Lung (tissue), 12 donors: ENCODE measurements around the gene PHRF1. TPM values are rescaled to one million over a fixed set of nuclear protein-coding genes. Genes with fewer than 3 reads are reported as not detected.

Experiments used
- ATAC-seq: fragments of 200-7000 bp; cut with Tn5 transposase; one replicate; pipeline ENCODE4 v1.9.1; 2020; ENCODE audit warnings: moderate number of reproducible peaks; ENCODE audit not compliant: insufficient read depth, low FRiP score
- DNase-seq, 3 donors: peaks; one replicate each; pipeline ENCODE4 v3.0.0-alpha.2; 2013 to 2017
- H3K27ac ChIP-seq, 2 donors: one replicate each; pipeline ENCODE4 v1.5.1; 2013; ENCODE audit warnings: mild to moderate bottlenecking in 2 of 2, moderate library complexity in 2 of 2, control low read depth in 1 of 2, inconsistent platforms in 1 of 2, low read depth in 1 of 2, low read length in 1 of 2
- H3K27me3 ChIP-seq, 3 donors: one replicate each; pipeline ENCODE4 v1.5.1; 2013; ENCODE audit warnings: low read length in 2 of 3; ENCODE audit not compliant: control insufficient read depth in 3 of 3, insufficient read depth in 3 of 3
- H3K36me3 ChIP-seq, 4 donors: one replicate each; pipeline ENCODE4 v1.5.1; 2013; ENCODE audit warnings: low read length in 4 of 4, mild to moderate bottlenecking in 1 of 4, moderate library complexity in 1 of 4; ENCODE audit not compliant: control insufficient read depth in 4 of 4, insufficient read depth in 4 of 4
- H3K4me1 ChIP-seq, 5 donors: one replicate each; pipeline ENCODE4 v1.5.1; 2013; ENCODE audit warnings: low read length in 5 of 5, mild to moderate bottlenecking in 2 of 5, moderate library complexity in 1 of 5; ENCODE audit not compliant: control insufficient read depth in 5 of 5, insufficient read depth in 5 of 5
- H3K4me3 ChIP-seq: one replicate; pipeline ENCODE4 v1.5.1; 2013; ENCODE audit warnings: mild to moderate bottlenecking, control low read depth, moderate library complexity
- H3K9ac ChIP-seq, 2 donors: one replicate each; pipeline ENCODE4 v1.5.1; 2013; ENCODE audit warnings: low read length in 2 of 2, control low read depth in 1 of 2; ENCODE audit not compliant: insufficient read depth in 1 of 2
- H3K9me3 ChIP-seq, 4 donors: one replicate each; pipeline ENCODE4 v1.5.1; 2013; ENCODE audit warnings: low read length in 3 of 4, mild to moderate bottlenecking in 1 of 4, moderate library complexity in 1 of 4; ENCODE audit not compliant: control insufficient read depth in 4 of 4, insufficient read depth in 3 of 4
- CTCF ChIP-seq: IDR thresholded peaks from 2 replicates; pipeline ENCODE4 v1.5.1; 2012; ENCODE audit warnings: mild to moderate bottlenecking; ENCODE audit errors: control extremely low read depth, extremely low read depth
- WGBS, 2 donors: extraction: QIAGEN DNeasy Blood & Tissue Kit; methylation state at CpG; one replicate each; pipeline ENCODE4 v1.1.7; 2013; 5-methylcytosine and 5-hydroxymethylcytosine counted together
- polyA plus RNA-seq, 2 donors: library from polyadenylated mRNA; stranded (reverse); fragments of 200-250 nt; gene quantifications; one replicate each; pipeline ENCODE4 v1.2.1, GENCODE V29; 2013
- total RNA-seq, 2 donors: library from RNA; depleted of rRNA in 1 of 2; stranded (reverse); fragments of >200 nt in 1 of 2; gene quantifications; one replicate each; pipeline ENCODE4 v1.2.1, GENCODE V29; 2014 to 2021
- donor health status: control.
- donor health status: control.
- donor health status: Bipolar disorder and iron deficiency.
- donor health status: healthy.
- donor health status: DM: yes; HTN: yes; CAD: no.

Gene PHRF1
- total and polyA plus RNA-seq, 4 donors, result 16.3 to 39.3 (median 23.5) TPM

GRCh38 chr11:559020-559620 lies 17.1 kb upstream of the PHRF1 start:
- DNase-seq (no peak), ATAC-seq (no peak)
- peak overlapping the region in 1 of 2 donors; percentile 30 for H3K27ac ChIP-seq
- no peak overlapping the region for H3K4me3 ChIP-seq
- no peak overlapping the region for H3K9ac ChIP-seq
- H3K27me3 ChIP-seq, result peaks cover 0 to 34% (median 12%) of the 10 kb centered on the region in 3 donors
- H3K36me3 ChIP-seq, result peaks cover 0 to 13% (median 0%) of the 10 kb centered on the region in 4 donors
- peaks cover 0 to 19% (median 7%) of the 10 kb centered on the region in 5 donors for H3K4me1 ChIP-seq
- WGBS, 2 donors, result 85 to 88% methylated on average over 15 of the region's 15 CpGs
- H3K9me3 ChIP-seq, result no peaks in the 10 kb centered on the region
- TF ChIP-seq CTCF, result no peak

GRCh38 chr11:559712-560304 lies 16.5 kb upstream of the PHRF1 start:
- Histone ChIP-seq H3K36me3 (peaks cover 0 to 13% (median 0%) of the 10 kb centered on the region in 4 donors), H3K9me3 (no peaks in the 10 kb centered on the region), H3K4me3 (no peak overlapping the region), H3K9ac (no peak overlapping the region), H3K4me1 (peaks cover 0 to 15% (median 7%) of the 10 kb centered on the region in 5 donors), H3K27me3 (peaks cover 0 to 29% (median 12%) of the 10 kb centered on the region in 3 donors), H3K27ac (peak overlapping the region in 1 of 2 donors; percentile 89)
- ATAC-seq (no peak), DNase-seq (no peak)
- no peak for TF ChIP-seq CTCF
- 70 to 75% methylated on average over 18 of the region's 18 CpGs for WGBS, 2 donors

GRCh38 chr11:560305-561147 lies 15.7 kb upstream of the PHRF1 start, which contains the start of the genes LMNTD2 and RASSF7:
Gene LMNTD2 (minus strand): TSS chr11:560738. CDS start chr11:560716, 22 bp downstream.
Gene RASSF7 (plus strand): TSS chr11:560970. CDS start chr11:561769, 799 bp downstream.
- peak within 1 kb of the TSS; percentile 42 to 90 for H3K27ac ChIP-seq
- peaks cover 0 to 15% (median 4%) of the 10 kb centered on the region in 5 donors for H3K4me1 ChIP-seq
- H3K9ac ChIP-seq, result no peak within 1 kb of the TSS
- DNase-seq, result peak; percentile 73 to 91 (median 87)
- H3K27me3 ChIP-seq, result peaks cover 0 to 29% (median 12%) of the 10 kb centered on the region in 3 donors
- H3K4me3 ChIP-seq, result peak within 1 kb of the TSS; percentile 71
- 1 to 2% methylated on average over 74 to 95 of the region's 95 CpGs for WGBS, 2 donors
- H3K9me3 ChIP-seq, result no peaks in the 10 kb centered on the region
- TF ChIP-seq CTCF, result no peak
- peak; percentile 90 for ATAC-seq
- peaks cover 0 to 13% (median 0%) of the 10 kb centered on the region in 4 donors for H3K36me3 ChIP-seq
